ENCODE results near the gene MTHFD1L. TPM values are rescaled to one million over a fixed set of nuclear protein-coding genes. Genes with fewer than 3 reads are reported as not detected.

The MTHFD1L gene
- total RNA-seq, 1 experiment from 2014 or later, result 38.1 TPM

- DNase-seq (ENCODE audit: low read depth), result no peak
Observed at GRCh38 chr6:150932996-150933395, 67.5 kb downstream of the MTHFD1L start.

DNA sequence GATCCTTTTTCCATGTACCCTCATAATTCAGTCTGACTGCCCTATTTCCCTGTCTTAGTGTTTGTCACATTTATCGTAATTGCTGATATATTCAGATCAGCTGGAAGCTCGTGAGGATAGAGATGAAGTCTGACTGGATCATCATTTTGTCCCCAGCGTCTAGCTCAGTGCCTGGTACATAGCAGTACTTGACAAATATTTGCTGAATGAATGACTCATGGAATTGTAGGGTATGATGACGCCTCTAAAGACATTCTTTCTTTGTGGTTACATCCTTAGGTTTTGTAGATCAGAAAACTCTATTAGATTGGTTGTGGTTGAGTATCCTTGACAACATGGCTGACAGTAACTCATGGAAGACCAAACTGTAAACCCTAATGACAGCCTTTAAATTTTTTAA is 68.9 kb downstream of the MTHFD1L start:
- peak; percentile 83 for DNase-seq (ENCODE audit: low read depth)

- peak; percentile 50 for DNase-seq (ENCODE audit: low read depth)
Observed at GRCh38 chr6:150936021-150936555, 70.6 kb downstream of the MTHFD1L start.

- no peak for DNase-seq (ENCODE audit: low read depth)
Observed at GRCh38 chr6:150937132-150937906, 71.8 kb downstream of the MTHFD1L start.

DNA sequence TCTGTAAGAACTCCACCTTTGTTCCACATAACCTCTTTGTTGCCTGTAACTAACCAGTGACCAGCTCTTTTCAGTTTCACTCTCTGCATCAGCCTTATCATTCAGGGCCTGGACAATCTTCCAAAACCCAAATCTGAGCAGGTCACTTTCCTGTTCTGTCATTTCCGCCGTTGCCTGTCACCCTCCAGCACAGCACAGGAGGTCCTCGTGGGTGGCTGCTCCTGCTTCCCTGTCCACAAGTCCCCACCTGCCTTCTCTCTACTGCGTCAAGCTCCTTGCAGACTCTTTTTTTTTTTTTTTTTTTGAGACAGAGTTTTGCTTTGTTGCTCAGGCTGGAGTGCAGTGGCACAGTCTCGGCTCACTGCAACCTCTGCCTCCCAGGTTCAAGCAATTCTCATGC is 73.9 kb downstream of the MTHFD1L start:
- DNase-seq (ENCODE audit: low read depth), result no peak

DNA sequence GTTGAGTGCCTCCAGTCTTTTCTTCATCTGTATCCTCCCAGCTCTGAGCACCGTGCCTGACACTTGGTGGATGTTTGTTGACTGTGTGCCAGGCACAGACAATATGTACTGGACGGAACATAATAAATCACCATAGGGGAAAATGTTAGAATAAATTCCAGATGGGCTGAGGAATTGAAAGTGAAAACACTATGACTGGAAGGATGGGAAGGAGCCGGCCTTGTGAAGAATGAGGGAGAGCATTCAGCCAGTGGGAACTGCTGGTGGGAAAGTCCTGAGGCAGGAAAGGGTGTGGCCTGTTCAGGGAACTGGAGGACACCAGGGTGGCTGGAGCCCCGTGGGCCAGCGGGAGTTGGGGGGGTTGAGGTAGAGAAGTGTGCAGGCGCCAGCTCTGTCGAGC is 75.4 kb downstream of the MTHFD1L start:
- DNase-seq (ENCODE audit: low read depth), result no peak

- no peak for DNase-seq (ENCODE audit: low read depth)
Observed at GRCh38 chr6:150949526-150949925, 84.0 kb downstream of the MTHFD1L start.

DNA sequence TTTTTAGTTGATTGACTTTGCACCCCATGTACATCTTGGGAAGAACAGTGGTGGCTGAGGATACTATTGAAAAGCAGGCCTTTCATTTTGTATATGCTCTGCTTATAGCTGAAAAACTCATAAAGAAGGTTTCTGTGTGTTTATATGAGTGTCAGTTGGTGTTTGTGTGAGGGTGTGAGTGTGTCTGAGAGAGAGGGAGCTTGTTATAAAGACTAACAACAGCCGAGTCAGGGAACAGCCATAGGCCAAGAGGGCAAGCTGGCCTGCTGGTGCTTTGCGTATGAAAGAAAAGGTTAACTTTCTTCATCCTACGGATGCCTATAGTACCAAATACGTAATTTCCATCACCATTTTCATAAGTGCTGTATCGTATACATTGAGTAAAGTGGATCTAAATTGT is 88.3 kb downstream of the MTHFD1L start:
- DNase-seq (ENCODE audit: low read depth), result no peak

DNA sequence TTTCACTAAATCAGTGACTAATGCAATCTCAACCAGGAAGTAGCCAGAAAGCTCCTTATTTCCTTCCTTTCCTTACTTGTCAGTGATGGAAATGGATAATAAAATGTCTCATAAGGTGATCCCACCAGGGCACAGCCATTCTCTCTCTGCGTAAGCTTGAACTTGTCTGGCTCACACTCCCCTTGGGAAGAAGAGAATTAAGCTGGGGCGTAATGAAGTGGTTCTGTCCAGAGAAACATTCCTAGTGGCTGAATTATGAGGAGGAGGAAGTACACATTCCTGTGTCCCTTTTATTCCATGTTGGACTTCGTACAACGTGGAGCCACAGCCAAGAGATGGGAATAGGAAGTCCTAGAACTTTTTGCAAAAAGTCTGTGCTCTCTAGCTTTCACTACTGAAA is 93.7 kb downstream of the MTHFD1L start:
- no peak for DNase-seq (ENCODE audit: low read depth)

DNA sequence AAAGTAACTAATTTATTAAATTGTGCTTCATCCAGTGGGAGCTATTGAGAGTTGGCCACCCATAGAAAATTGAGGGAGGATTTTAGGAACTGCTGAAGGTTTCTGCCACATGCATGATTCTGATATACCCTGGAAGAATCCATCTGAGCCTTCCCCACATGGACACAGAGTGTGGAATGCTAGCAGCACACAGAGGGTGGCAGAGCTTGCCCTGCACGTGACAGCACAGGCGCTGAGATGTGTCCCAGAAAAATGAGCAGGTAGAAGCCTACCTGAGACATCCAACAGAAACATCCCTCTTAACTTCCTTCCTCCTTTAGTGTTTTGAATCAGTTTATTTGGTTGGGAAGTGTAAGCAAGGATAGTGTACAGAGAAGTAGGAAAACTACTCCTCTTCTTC is 96.9 kb downstream of the MTHFD1L start:
- no peak for DNase-seq (ENCODE audit: low read depth)

DNA sequence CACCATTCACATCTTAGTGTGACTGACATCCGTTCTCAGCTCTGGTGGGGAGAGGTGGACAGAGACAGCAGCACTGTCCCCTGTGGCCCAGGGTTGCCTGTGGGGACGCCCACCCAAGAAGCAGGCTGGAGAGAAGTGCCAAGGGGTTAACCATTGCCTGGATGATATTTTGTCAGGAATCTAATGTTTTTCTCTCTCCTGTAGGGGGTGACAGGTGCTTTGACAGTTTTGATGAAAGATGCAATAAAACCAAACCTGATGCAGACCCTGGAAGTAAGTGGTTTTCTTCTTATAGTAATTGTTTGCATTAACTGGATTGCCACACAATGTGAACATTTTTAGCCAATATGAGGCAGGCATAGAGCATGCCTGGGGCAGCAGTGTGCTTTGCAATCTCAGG is 99.3 kb downstream of the MTHFD1L start:
- DNase-seq (ENCODE audit: low read depth), result no peak

DNA sequence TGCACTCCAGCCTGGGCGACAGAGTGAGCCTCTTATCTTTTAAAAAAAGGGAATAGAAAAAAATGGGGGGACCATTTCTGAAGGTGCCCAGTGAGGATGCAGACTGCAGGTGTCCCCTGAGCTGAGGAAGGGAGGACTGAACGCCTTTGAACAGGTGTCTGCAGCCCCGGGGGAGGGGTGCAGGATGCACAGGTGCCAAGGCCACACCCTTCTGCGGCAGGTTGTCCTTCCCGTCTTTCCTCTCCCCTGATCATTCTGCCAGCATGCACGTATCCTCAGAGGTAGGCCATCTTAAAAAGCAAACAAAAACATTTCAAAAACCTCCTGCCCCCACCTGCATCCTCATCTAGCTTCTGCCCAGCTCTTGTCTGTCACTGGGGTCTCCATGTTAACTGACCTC is 101.3 kb downstream of the MTHFD1L start:
- DNase-seq (ENCODE audit: low read depth), result no peak

- DNase-seq (ENCODE audit: low read depth), result no peak
Observed at GRCh38 chr6:150967381-150967780, 101.9 kb downstream of the MTHFD1L start.

DNA sequence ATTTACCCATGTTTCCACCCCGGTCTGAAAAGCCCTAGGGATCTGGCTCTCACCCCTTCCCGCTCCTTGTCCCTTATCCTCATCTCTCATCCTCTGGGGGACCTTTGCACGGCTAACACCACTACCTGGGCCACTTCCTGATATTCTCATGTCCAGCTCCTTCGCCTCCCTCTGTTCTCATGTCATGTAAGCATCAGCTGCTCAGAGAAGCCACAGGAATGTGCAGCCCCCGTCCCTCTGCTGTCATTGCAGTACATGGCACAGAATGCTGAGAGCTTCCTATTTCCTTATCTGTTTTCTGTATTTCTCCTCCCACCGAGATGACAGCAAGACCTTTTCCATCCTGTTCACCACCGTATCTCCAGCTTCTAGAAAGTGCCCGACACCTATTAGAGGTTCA is 102.4 kb downstream of the MTHFD1L start:
- peak; percentile 4 for DNase-seq (ENCODE audit: low read depth)

DNA sequence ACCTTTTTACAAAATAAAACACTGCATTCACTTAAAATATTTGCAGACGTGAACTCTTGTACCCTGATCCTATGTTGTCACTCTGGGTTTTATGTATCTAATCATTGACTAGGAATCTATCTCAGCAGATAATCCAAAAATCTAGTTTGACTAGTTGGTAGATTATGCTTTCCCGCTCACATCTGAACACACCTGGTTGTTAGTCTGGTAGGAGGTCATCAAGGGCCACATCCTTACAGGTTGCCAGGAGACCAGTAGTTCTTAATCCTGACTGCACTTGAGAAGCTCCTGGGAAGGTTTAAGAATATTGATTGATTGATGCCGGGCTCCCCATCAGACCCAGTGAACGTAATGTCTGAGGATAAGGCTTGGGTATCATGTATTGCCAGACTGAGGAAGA is 104.4 kb downstream of the MTHFD1L start:
- DNase-seq (ENCODE audit: low read depth), result no peak

DNA sequence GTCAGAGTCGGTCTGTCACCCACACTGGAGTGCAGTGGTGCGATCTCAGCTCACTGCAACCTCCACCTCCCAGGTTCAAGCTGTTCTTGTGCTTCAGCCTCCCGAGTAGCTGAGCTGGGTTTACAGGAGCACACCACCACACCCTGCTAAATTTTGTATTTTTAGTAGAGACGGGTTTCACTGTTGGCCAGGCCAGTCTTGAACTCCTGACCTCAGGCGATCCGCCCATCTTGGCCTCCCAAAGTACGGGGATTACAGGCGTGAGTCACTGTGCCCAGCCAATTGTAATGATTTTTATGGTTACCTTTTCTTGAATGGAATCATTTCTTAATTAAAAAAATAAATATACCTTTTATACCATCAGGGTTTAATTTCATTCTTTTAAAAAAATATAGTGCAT is 105.7 kb downstream of the MTHFD1L start:
- DNase-seq (ENCODE audit: low read depth), result no peak

DNA sequence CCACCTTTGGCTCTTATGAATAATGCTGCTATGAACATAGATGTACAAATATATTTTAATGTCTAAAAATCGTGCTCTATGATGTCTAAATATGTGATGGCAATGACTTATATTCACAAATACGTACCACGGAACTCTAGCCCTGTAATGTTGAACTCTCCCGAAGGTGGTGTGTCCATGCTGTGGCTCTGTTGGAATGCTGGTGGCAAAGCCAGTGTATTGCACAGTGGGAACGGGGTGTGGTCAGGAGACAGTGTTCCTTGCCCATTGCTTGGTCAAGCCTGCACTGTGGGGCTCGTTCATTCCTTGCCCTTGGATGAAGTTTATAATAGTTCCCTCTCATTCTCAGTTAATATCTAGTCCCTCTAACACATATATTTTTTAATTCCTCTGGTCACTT is 109.6 kb downstream of the MTHFD1L start:
- no peak for DNase-seq (ENCODE audit: low read depth)

GRCh38 chr6:150977281-150977680 is 111.8 kb downstream of the MTHFD1L start:
- DNase-seq (ENCODE audit: low read depth), result peak; percentile 31

DNA sequence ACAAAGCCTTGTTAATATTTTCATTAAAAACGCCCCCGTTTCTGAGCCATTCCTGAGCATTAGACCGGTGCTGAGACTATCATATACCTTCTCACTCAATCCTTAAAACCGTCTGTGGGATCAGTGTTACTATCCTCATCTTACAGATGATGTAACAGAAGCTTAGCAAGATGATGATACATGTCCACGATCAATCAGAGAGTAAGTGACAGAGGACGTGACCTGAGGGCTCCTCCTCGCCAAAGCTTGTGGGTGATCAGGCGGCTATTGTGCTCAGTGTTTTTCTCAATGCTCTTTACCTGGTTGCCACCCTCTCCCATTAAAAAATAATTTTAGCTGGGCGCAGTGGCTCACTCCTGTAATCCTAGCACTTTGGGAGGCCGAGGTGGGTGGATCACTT is 113.1 kb downstream of the MTHFD1L start:
- DNase-seq (ENCODE audit: low read depth), result no peak

GRCh38 chr6:150979826-150980350 is 114.4 kb downstream of the MTHFD1L start:
- no peak for DNase-seq (ENCODE audit: low read depth)

- DNase-seq (ENCODE audit: low read depth), result no peak
Observed at GRCh38 chr6:150981095-150981494, 115.6 kb downstream of the MTHFD1L start.

GRCh38 chr6:150981669-150982068 is 116.2 kb downstream of the MTHFD1L start:
- no peak for DNase-seq (ENCODE audit: low read depth)

GRCh38 chr6:150987371-150987828 is 121.9 kb downstream of the MTHFD1L start:
- no peak for DNase-seq (ENCODE audit: low read depth)
